Liver (tissue), 3 donors: ENCODE data around the gene PTPRD.

Experiments used
- CTCF ChIP-seq: fragments of 150-350 bp; IDR thresholded peaks from 2 replicates; pipeline ENCODE4 v1.5.1; 2017; ENCODE audit warnings: improper control_type of control experiment, low read depth, low read length; ENCODE audit not compliant: missing input control
- EGR1 ChIP-seq, 2 donors: IDR thresholded peaks; 2 replicates each; pipeline ENCODE4 v1.6.1; 2016 to 2018; ENCODE audit warnings: antibody characterized with exemption in 2 of 2, low read depth in 2 of 2
- MAX ChIP-seq: IDR thresholded peaks from 2 replicates; pipeline ENCODE4 v1.6.1; 2016; ENCODE audit warnings: antibody characterized with exemption
- TAF1 ChIP-seq: conservative IDR thresholded peaks from 2 replicates; pipeline ENCODE4 v1.6.1; 2016; ENCODE audit warnings: antibody characterized with exemption, mild to moderate bottlenecking
- donor health status: healthy.
- donor health status: healthy.

DNA sequence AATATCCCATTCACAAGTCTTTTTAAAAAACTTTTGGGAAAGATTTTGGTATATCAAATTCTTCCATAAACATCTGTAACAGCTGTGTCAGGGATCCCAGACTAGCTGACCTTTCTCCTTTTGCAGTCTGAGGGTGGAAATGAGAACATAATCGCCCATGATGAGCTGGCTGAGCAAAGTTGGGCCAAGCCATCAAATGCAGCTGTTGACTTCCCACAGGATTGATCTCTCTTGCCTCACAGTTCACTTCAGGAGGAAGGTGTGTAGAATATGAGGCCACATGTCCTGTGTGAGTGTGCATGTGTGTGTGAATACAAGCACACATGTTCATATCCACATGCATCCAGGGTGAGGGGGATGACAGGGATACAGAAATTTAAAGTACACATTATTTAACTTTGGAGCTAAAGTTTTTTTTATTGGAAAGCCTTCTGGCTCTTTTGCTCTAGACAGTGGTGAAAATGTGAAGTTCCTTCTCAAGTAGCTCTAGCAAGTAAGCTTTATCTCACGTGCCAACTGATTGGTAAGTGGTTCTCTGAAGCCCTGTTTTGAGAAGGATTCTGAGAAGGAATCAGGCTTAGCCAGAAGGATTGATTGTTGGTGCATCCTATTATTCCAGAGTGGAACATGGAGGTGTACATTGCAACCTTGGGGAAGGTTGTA, 2344.5 kb downstream of the PTPRD start:
- TF ChIP-seq EGR1 (IDR thresholded peaks at IDR 0.05; ENCODE audit: low read depth in 2 of 2) = no peak
- no peak for TF ChIP-seq TAF1
- no peak for TF ChIP-seq MAX
- no peak for TF ChIP-seq CTCF
